WI38 (cell line): ENCODE measurements around the gene RNF103.
"Not testable (repeated sequence)": the region's sequence is repeated elsewhere in the genome, so short reads cannot be mapped to it uniquely, and the experiment has no call there.

Experiments used
- H3K4me3 ChIP-seq: 2 replicates; pipeline ENCODE4 v1.5.1; 2011; ENCODE audit warnings: low read depth, mild to moderate bottlenecking, control low read depth, low read length
- TF ChIP-seq, protein P1 (sequence below): IDR thresholded peaks from 2 replicates; pipeline ENCODE4 v1.5.1; 2012; ENCODE audit warnings: low read depth, mild to moderate bottlenecking, control low read depth, low read length

RNF103 gene

GRCh38 chr2:86593266-86593665 lies 30.4 kb downstream of the RNF103 start:
- H3K4me3 ChIP-seq, result no peak overlapping the region
- TF ChIP-seq, protein P1, sequence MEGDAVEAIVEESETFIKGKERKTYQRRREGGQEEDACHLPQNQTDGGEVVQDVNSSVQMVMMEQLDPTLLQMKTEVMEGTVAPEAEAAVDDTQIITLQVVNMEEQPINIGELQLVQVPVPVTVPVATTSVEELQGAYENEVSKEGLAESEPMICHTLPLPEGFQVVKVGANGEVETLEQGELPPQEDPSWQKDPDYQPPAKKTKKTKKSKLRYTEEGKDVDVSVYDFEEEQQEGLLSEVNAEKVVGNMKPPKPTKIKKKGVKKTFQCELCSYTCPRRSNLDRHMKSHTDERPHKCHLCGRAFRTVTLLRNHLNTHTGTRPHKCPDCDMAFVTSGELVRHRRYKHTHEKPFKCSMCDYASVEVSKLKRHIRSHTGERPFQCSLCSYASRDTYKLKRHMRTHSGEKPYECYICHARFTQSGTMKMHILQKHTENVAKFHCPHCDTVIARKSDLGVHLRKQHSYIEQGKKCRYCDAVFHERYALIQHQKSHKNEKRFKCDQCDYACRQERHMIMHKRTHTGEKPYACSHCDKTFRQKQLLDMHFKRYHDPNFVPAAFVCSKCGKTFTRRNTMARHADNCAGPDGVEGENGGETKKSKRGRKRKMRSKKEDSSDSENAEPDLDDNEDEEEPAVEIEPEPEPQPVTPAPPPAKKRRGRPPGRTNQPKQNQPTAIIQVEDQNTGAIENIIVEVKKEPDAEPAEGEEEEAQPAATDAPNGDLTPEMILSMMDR, result no peak

DNA sequence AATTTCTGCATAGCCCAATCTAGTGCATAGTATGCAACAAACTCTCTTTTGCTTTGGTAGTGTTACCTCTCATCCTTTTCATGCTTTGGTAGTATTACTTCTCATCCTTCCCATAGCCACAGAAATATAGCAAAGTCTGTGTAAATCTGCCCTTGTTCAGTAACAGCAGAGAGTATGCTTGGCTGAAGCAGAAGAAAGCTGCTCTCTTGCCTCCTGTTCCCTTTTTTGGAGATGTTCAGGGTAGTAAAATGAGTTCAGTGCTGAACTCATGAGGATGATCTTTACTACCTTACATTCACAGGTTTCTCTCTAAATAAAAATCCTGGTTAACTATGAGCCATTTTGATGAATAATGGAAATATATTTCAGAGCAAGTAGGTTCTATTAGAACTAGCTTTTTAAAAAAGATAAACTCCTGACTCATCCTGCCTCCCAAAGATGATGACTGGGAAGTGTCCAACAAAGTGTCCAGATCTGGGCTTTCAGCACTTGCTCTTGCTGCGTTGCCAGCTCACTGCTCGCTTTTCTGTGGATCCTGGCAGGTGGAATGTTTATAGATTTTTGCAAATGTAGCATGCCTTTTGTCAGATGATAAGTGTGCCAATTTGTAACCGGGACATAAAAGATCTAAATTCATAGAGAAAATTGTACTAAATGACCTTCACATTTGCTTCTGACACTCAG lies 31.0 kb downstream of the RNF103 start:
- TF ChIP-seq, protein P1, result no peak
- no peak overlapping the region for H3K4me3 ChIP-seq

GRCh38 chr2:86589701-86590100 lies 34.0 kb downstream of the RNF103 start:
- not testable (repeated sequence) for H3K4me3 ChIP-seq

DNA sequence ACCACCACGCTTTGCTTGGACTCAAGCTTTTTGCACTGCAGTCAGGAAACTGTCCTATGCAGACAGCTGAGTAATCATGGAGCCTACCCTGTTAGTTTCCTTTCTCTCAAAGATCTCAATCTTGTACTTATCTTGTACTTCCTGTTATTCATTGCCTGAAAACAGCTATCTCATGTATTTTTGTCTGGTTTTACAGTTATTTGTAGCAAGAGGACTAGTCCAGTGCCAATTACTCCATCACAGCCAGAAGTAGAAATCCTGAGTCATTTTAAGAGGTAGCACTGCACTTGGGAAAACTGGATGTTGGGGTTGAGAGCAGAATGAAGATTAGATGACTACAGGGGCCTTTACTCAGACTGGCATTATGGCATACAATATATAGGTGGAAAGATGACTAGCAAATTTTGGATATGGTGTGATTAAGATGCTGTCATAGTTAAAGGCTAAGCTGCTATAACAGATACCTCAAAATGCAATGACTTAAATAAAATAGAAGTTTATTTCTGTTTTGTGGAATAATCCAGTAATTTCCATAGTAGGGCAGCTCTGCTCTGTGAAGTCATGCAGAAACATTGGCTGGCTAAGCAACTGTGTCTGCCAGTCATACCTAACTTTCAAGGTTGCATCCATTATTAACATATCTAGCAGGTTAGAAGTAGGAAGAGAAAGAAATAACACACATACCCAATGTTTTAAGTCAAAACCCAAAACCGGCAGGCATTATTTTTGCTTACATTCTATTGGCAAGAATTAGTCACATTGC lies 39.3 kb downstream of the RNF103 start:
- no peak overlapping the region for H3K4me3 ChIP-seq
- TF ChIP-seq, protein P1, result no peak

GRCh38 chr2:86580560-86580959 lies 43.1 kb downstream of the RNF103 start:
- H3K4me3 ChIP-seq, result no peak overlapping the region
- TF ChIP-seq, protein P1, result no peak

DNA sequence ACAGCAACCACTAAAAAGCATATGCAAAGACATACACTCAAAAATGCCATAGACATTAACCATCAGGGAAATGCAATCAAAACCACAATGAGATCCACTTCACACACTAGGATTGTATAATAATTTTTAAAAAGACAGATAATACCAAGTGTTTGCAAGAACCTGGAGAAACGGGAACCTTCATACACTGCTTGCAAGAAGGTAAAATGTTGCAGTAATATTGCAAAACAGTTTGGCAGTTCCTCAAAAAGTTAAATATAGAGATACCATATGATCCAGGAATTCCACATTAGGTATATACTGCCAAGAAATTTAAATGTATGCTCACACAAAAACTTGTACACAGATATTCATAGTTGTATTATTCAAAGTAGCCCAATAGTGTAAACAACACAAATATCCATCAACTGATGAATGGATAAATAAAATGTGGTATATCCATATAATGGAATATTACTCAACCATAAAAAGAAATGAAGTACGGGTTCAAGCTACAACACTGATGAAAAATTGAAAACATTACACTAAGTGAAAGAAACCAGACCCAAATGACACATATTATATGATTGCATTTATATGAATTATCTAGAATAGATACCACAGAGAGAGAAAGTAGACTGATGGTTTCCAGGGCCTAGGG lies 45.7 kb downstream of the RNF103 start:
- H3K4me3 ChIP-seq, result no peak overlapping the region
- TF ChIP-seq, protein P1, result no peak

DNA sequence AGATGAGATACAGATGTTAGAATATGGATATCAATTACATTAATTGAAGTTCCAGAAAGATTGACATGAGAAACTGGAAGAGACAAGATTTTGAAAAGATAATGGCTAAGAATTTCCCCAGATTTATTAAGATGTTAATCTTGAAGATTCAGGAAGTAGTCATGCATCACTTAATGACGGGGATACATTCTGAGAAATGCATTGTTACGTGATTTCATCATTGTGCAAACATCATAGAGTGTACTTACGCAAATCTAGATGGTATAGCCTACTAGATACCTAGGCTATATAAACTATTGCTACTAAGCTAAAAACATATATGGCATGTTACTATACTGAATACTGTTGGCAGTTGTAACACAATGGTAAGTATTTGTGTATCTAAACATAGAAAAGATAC lies 53.6 kb downstream of the RNF103 start:
- H3K4me3 ChIP-seq, result no peak overlapping the region
- TF ChIP-seq, protein P1, result no peak
